Naive B cell (primary cell): ENCODE measurements around the gene ZNF277. TPM values are rescaled to one million over a fixed set of nuclear protein-coding genes. Genes with fewer than 3 reads are reported as not detected.
A peak's percentile ranks its signal among the peaks of the same experiment; 100 is the strongest.
"Not testable (repeated sequence)": the region's sequence is repeated elsewhere in the genome, so short reads cannot be mapped to it uniquely, and the experiment has no call there.

Experiments used
- ATAC-seq, 2 donors: fragments of 150-1000 bp; cut with Tn5 transposase; 2 replicates each; pipeline ENCODE4 v1.10.0; 2021; ENCODE audit warnings: low read depth in 2 of 2, mild to moderate bottlenecking in 2 of 2, moderate library complexity in 2 of 2
- DNase-seq: peaks from one replicate; pipeline ENCODE4 v3.0.0; 2022
- H3K27ac Mint-ChIP-seq, 6 donors: one replicate each; pipeline ENCODE4 v1.8.0; 2020 to 2022; ENCODE audit warnings: mild to moderate bottlenecking in 6 of 6, mixed read lengths in 6 of 6, moderate library complexity in 5 of 6, inconsistent platforms in 2 of 6
- H3K27me3 Mint-ChIP-seq, 3 donors: one replicate each; pipeline ENCODE4 v1.8.0; 2021 to 2022; ENCODE audit warnings: mixed read lengths in 3 of 3, mild to moderate bottlenecking in 1 of 3
- H3K36me3 Mint-ChIP-seq, 2 donors: one replicate each; pipeline ENCODE4 v1.8.0; 2020 to 2022; ENCODE audit warnings: mixed read lengths in 2 of 2, inconsistent platforms in 1 of 2, mild to moderate bottlenecking in 1 of 2
- H3K4me1 Mint-ChIP-seq, 3 donors: one replicate each; pipeline ENCODE4 v1.8.0; 2020 to 2022; ENCODE audit warnings: mixed read lengths in 3 of 3, inconsistent platforms in 1 of 3, mild to moderate bottlenecking in 1 of 3, moderate library complexity in 1 of 3
- H3K4me3 Mint-ChIP-seq, 8 donors: one replicate each; pipeline ENCODE4 v1.8.0; 2020 to 2022; ENCODE audit warnings: mild to moderate bottlenecking in 8 of 8, mixed read lengths in 8 of 8, moderate library complexity in 8 of 8, inconsistent platforms in 2 of 8
- H3K9me3 Mint-ChIP-seq, 7 donors: one replicate each; pipeline ENCODE4 v1.8.0; 2020 to 2022; ENCODE audit warnings: mixed read lengths in 7 of 7, mild to moderate bottlenecking in 5 of 7, inconsistent platforms in 2 of 7, moderate library complexity in 1 of 7
- polyA plus RNA-seq, 6 donors: library from polyadenylated mRNA; unstranded; fragments of 300-500 nt; fragmentation: Illumina TruSeq; gene quantifications; one replicate each; pipeline ENCODE4 v1.2.3, GENCODE V29; 2021; ENCODE audit warnings: low read depth in 6 of 6

The ZNF277 gene
- polyA plus RNA-seq, 6 donors from 2014 or later, result 13.6 to 23.8 (median 20.6) TPM

DNA sequence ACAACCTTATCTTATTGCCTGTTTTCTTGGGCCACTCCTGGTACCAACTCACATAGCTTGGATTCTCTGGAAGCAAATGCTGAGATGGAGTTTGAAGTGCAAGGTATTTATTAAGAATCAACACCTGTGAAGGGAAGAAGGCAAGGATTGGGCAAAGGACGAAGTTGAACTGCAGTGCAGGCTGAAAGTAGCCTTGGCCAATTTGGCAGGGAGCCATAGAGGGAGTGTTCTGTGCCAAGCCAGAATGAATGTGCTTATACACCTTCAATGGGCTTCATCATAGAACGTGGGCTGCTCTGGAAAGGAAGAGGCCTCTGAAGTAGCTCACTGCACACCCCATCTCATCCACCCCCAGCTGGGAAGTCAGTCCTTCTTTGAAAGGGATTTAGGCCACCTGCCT is 163.9 kb downstream of the ZNF277 start:
- Mint-ChIP-seq H3K36me3 (no peaks in the 10 kb centered on the region), H3K27ac (no peak overlapping the region), H3K9me3 (no peaks in the 10 kb centered on the region), H3K27me3 (peaks cover 0 to 5% (median 5%) of the 10 kb centered on the region in 3 donors), H3K4me1 (no peaks in the 10 kb centered on the region), H3K4me3 (no peak overlapping the region)
- DNase-seq (no peak), ATAC-seq (no peak)

DNA sequence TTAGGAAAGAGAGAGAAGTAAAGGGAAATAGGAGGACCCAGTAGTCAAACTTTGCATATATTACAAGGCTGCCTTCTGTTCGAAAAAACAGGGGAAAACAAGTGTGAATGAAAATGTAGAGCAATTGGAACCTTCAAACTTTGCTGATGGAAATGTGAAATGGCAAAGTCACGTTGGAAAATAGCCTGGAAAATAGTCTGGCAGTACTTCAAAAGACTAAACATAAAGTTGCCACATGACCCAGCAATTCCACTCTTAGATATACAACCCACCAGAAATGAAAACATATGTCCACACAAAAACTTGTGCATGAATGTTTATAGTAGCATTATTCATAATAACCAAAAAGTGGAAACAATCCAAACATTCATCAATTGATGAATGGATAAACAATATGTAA is 165.2 kb downstream of the ZNF277 start:
- Mint-ChIP-seq H3K27me3 (peaks cover 0 to 5% (median 5%) of the 10 kb centered on the region in 3 donors), H3K27ac (peak overlapping the region in 1 of 6 donors; percentile 81), H3K36me3 (no peaks in the 10 kb centered on the region), H3K9me3 (no peaks in the 10 kb centered on the region), H3K4me3 (no peak overlapping the region), H3K4me1 (no peaks in the 10 kb centered on the region)
- no peak for ATAC-seq
- DNase-seq, result no peak

DNA sequence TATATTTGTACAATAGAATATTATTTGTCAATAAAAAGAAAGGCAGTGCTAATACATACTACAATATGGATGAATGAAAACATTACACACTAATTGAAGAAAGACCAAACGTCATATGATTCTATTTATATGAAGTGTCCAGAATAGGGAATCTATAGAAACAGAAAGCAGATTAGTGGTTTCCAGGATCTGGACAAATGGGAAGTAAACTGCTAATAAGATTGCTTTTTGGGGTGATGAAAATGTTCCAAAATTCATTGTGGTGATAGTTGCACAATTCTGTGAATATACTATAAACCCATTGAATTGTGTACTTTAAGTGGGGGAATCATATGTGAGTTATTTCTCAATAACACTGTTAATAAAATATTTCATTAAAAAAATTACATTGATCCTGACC is 165.6 kb downstream of the ZNF277 start:
- peaks cover 0 to 5% (median 5%) of the 10 kb centered on the region in 3 donors for H3K27me3 Mint-ChIP-seq
- DNase-seq (no peak), ATAC-seq (no peak)
- H3K27ac Mint-ChIP-seq, result no peak overlapping the region
- no peaks in the 10 kb centered on the region for H3K36me3 Mint-ChIP-seq
- H3K4me1 Mint-ChIP-seq, result no peaks in the 10 kb centered on the region
- H3K4me3 Mint-ChIP-seq, result no peak overlapping the region
- H3K9me3 Mint-ChIP-seq, result no peaks in the 10 kb centered on the region

DNA sequence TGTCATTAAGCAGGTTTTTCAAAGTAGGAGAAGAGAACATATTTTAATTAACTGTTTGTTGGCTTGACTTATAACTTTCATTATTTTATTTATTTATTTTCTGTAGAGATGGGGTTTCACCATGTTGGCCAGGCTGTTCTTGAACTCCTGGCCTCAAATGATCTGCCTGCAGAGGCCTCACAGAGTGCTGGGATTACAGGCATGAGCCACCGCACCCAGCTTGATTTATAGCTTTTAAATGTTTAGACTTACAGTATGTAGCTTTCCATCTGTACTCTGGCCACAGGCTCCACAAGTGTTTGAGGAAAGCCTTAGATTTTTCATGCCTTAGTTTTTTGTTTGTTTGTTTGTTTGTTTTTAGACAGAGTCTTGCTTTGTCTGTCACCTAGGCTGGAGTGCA is 171.1 kb downstream of the ZNF277 start:
- DNase-seq, result no peak
- Mint-ChIP-seq H3K27me3 (peaks cover 0 to 10% (median 9%) of the 10 kb centered on the region in 3 donors), H3K9me3 (peaks cover 0 to 8% (median 3%) of the 10 kb centered on the region in 7 donors), H3K36me3 (no peaks in the 10 kb centered on the region), H3K27ac (no peak overlapping the region), H3K4me3 (no peak overlapping the region), H3K4me1 (no peaks in the 10 kb centered on the region)
- no peak for ATAC-seq

DNA sequence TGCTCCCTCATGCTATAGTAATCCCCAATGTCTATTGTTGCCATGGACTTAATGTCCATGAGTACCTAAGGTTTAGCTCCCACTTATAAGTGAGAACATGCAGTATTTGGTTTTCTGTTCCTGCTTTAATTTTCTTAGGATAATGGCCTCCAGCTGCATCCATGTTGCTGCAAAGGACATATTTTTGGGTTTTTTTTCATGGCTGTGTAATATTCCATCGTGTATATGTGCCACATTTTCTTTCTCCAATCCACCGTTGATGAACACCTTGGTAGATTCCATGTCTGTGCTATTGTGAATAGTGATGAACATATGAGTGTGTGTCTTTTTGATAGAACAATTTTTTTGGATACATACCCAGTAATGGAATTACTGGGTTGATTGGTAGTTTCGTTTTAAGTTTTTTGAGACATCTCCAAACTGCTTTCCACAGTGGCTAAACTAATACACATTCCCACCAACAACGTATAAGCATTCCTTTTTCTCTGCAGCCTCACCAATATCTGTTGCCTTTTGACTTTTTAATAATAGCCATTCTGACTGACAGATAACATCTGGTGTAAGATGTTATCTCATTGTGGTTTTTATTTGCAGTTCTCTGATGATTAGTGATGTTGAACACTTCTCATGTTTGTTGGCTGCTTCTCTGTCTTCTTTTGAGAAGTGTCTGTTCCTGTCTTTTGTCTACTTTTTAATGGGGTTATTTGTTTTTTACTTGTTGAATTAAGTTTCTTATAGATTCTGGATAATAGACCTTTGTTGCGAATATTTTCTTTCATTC is 175.0 kb downstream of the ZNF277 start:
- DNase-seq, result no peak
- Mint-ChIP-seq H3K4me3 (no peak overlapping the region), H3K36me3 (no peaks in the 10 kb centered on the region), H3K27me3 (peaks cover 8 to 22% (median 18%) of the 10 kb centered on the region in 3 donors), H3K4me1 (no peaks in the 10 kb centered on the region), H3K27ac (no peak overlapping the region), H3K9me3 (peaks cover 0 to 8% (median 3%) of the 10 kb centered on the region in 7 donors)
- ATAC-seq, result no peak

DNA sequence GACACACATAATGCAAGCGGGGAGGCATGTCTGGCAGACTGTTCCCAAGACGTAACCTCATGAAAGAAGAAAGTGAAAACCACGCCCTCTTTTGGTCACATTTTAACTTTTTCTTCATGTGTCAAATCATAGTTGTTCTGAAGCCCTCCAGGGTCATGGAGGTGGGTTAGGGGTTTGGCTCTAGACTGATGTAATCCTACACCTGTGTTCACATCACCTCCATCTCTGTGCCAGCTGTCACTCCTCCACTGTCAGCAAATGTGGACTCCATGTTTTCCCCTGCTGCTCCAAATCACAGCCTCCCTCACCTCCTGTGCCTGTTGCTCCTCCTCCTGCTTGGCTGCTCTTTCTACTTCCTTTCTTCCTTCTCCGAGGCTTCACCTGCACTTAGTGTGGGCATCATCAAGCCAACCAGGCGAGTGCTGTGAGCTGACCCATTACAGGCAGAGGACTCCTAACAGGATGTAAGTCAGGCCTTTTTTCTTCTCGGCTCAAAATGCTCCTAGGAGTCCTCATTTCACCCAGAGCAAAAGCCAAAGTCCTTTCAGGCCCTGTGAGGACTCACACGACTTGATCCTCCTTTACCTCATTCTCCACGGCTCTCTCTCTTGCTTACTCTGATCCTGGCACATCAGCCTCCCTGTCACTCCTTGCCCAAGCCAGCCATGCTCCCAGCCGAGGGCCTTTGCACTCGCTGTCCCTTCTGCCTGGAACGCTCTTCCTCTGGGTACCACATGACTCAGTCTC is 177.3 kb downstream of the ZNF277 start:
- Mint-ChIP-seq H3K27ac (no peak overlapping the region), H3K4me1 (no peaks in the 10 kb centered on the region), H3K4me3 (no peak overlapping the region), H3K27me3 (peaks cover 11 to 24% (median 18%) of the 10 kb centered on the region in 3 donors), H3K9me3 (peaks cover 0 to 8% (median 3%) of the 10 kb centered on the region in 7 donors), H3K36me3 (no peaks in the 10 kb centered on the region)
- ATAC-seq, result no peak
- DNase-seq, result no peak

DNA sequence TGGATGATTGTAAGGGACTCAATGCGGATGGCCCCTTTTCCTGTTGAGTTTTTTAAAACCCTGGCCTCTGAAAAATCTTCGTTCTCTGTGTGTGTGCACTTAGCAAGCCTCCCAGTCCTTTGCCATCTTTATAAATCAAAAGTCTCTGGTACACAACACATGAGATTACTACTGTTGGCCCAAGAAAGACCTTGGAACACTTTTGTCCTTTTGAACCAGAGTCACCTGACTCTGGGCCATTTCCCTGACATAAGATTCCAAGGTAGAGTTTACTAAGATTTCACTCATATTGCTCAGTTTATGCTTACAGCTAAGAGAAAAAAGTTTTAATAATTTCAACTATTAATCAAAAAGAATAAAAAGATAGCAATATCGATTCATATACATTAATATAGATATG is 179.0 kb downstream of the ZNF277 start:
- H3K9me3 Mint-ChIP-seq, result peaks cover 0 to 8% (median 3%) of the 10 kb centered on the region in 7 donors
- no peaks in the 10 kb centered on the region for H3K36me3 Mint-ChIP-seq
- ATAC-seq (no peak), DNase-seq (no peak)
- H3K27me3 Mint-ChIP-seq, result peaks cover 11 to 34% (median 13%) of the 10 kb centered on the region in 3 donors
- peaks cover 0 to under 1% (median 0%) of the 10 kb centered on the region in 3 donors for H3K4me1 Mint-ChIP-seq
- H3K4me3 Mint-ChIP-seq, result no peak overlapping the region
- no peak overlapping the region for H3K27ac Mint-ChIP-seq

DNA sequence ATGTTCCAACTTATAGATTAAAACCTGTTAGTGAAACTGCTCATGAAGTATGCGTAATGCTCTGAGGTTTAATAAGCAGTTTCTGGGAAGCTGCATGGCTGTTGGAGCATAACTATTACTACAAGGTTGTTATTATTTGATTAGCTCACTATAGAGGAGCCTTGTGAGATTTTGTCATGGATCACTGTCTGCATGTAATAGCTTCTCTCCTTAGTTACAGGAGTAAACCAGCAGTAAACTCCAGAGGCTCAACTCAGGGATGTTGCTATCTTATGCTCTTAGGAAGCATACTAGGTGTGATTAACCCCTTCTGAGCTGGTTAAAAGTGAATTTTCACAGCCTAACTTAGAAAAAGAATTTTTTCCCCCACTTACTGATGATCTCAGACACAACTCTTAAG is 180.1 kb downstream of the ZNF277 start:
- H3K4me3 Mint-ChIP-seq, result no peak overlapping the region
- peaks cover 11 to 32% (median 13%) of the 10 kb centered on the region in 3 donors for H3K27me3 Mint-ChIP-seq
- DNase-seq, result no peak
- H3K4me1 Mint-ChIP-seq, result peaks cover 0 to 9% (median 4%) of the 10 kb centered on the region in 3 donors
- no peak overlapping the region for H3K27ac Mint-ChIP-seq
- ATAC-seq, result no peak
- no peaks in the 10 kb centered on the region for H3K36me3 Mint-ChIP-seq
- peaks cover 0 to 4% (median 0%) of the 10 kb centered on the region in 7 donors for H3K9me3 Mint-ChIP-seq

DNA sequence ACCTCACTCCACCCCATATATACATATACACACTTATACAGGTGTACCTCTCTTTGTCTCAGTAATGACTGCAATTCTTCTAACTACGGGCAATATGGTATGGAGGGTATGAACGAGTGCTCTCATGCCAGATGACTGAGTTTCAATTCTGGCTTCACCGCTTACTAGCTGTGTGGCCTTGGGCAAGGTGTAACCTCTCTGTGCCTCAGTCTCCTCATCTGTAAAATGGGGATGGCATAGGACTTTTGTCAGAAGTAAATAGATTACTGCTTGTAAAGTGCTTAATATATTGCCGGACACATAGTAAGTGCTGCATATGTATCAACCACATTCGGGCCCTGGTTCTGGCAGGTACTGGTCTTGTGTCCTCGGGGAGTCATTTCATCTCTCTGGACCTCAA is 183.7 kb downstream of the ZNF277 start:
- Mint-ChIP-seq H3K4me1 (peaks cover 10 to 17% (median 12%) of the 10 kb centered on the region in 3 donors), H3K9me3 (no peaks in the 10 kb centered on the region), H3K4me3 (peak overlapping the region in 4 of 8 donors; percentile 17 to 87 (median 79)), H3K36me3 (no peaks in the 10 kb centered on the region), H3K27me3 (peaks cover 0 to 16% (median 4%) of the 10 kb centered on the region in 3 donors), H3K27ac (peak overlapping the region in 1 of 6 donors; percentile 71)
- ATAC-seq (no peak), DNase-seq (no peak)

DNA sequence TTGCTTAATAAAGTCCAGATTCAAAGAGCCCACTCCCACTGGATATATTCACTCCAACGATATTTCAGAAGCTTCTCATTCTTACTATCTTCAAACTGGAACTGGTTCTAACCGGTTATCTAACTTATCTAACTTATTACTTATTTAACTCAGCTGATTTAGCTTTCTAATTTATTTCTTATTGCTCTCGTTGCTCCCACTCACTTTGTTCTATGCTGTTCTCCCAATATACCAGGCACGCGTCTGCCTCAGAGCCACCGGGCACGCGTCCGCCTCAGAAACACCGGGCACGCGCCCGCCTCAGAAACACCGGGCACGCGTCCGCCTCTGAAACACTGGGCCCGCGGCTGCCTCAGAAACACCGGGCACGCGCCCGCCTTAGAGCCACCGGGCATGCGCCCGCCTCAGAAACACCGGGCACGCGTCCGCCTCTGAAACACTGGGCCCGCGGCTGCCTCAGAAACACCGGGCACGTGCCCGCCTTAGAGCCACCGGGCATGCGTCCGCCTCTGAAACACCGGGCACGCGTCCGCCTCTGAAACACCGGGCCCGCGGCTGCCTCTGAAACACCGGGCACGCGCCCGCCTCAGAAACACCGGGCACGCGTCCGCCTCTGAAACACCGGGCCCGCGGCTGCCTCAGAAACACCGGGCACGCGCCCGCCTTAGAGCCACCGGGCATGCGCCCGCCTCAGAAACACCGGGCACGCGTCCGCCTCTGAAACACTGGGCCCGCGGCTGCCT is 184.8 kb downstream of the ZNF277 start:
- Mint-ChIP-seq H3K4me1 (peaks cover 10 to 17% (median 12%) of the 10 kb centered on the region in 3 donors), H3K27me3 (peaks cover 7 to 21% (median 9%) of the 10 kb centered on the region in 3 donors), H3K4me3 (peak overlapping the region; percentile 80 to 96 (median 88)), H3K27ac (peak overlapping the region in 5 of 6 donors; percentile 12 to 72 (median 29))
- ATAC-seq, result peak; percentile 30 to 57
- peak; percentile 36 for DNase-seq
- H3K9me3 Mint-ChIP-seq, H3K36me3 Mint-ChIP-seq: not testable (repeated sequence)

DNA sequence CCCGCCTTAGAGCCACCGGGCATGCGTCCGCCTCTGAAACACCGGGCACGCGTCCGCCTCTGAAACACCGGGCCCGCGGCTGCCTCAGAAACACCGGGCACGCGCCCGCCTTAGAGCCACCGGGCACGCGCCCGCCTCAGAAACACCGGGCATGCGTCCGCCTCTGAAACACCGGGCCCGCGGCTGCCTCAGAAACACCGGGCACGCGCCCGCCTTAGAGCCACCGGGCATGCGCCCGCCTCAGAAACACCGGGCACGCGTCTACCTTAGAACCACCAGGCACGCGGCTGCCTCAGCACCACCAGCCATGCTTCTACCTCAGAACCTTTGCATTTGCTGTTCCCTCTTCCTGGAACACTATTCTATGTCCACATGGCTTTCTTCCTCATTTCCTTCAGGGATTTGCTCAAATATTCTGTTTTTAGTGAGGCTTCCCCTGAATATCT is 185.4 kb downstream of the ZNF277 start:
- H3K36me3 Mint-ChIP-seq, H3K9me3 Mint-ChIP-seq: not testable (repeated sequence)
- H3K4me1 Mint-ChIP-seq, result peaks cover 10 to 17% (median 12%) of the 10 kb centered on the region in 3 donors

More for the DNA sequence above, 185.4 kb downstream of the ZNF277 start:
- Mint-ChIP-seq H3K27ac (peak overlapping the region in 3 of 6 donors; percentile 71 to 84 (median 74)), H3K4me3 (peak overlapping the region; percentile 80 to 96 (median 88)), H3K27me3 (peaks cover 7 to 21% (median 9%) of the 10 kb centered on the region in 3 donors)
- peak; percentile 77 to 85 for ATAC-seq
- peak; percentile 57 for DNase-seq
